BLaER1 (cell line): ENCODE measurements around the gene ASNS.
"Not testable (repeated sequence)": the region's sequence is repeated elsewhere in the genome, so short reads cannot be mapped to it uniquely, and the experiment has no call there.

Source experiments
- H3K27ac ChIP-seq: shearing (Covaris generic); formaldehyde crosslinking; 2 replicates; pipeline ENCODE4 v1.8.1; 2022
- H3K27me3 ChIP-seq: shearing (Covaris generic); formaldehyde crosslinking; 2 replicates; pipeline ENCODE4 v1.8.1; 2022
- H3K36me3 ChIP-seq: shearing (Covaris generic); formaldehyde crosslinking; 2 replicates; pipeline ENCODE4 v1.8.1; 2022
- H3K4me1 ChIP-seq: shearing (Covaris generic); formaldehyde crosslinking; 2 replicates; pipeline ENCODE4 v1.8.1; 2022
- H3K4me2 ChIP-seq: shearing (Covaris generic); formaldehyde crosslinking; 2 replicates; pipeline ENCODE4 v1.8.1; 2022
- H3K4me3 ChIP-seq: shearing (Covaris generic); formaldehyde crosslinking; 2 replicates; pipeline ENCODE4 v1.8.1; 2022
- H3K9ac ChIP-seq: shearing (Covaris generic); formaldehyde crosslinking; 2 replicates; pipeline ENCODE4 v1.8.1; 2022
- H3K9me3 ChIP-seq: shearing (Covaris generic); formaldehyde crosslinking; 2 replicates; pipeline ENCODE4 v1.8.1; 2022
- H4K20me1 ChIP-seq: shearing (Covaris generic); formaldehyde crosslinking; 2 replicates; pipeline ENCODE4 v1.8.1; 2022
- Cebpa-rat ChIP-seq: shearing (Covaris generic); IDR thresholded peaks from 2 replicates; pipeline ENCODE4 v1.8.1; 2022

Gene ASNS

DNA sequence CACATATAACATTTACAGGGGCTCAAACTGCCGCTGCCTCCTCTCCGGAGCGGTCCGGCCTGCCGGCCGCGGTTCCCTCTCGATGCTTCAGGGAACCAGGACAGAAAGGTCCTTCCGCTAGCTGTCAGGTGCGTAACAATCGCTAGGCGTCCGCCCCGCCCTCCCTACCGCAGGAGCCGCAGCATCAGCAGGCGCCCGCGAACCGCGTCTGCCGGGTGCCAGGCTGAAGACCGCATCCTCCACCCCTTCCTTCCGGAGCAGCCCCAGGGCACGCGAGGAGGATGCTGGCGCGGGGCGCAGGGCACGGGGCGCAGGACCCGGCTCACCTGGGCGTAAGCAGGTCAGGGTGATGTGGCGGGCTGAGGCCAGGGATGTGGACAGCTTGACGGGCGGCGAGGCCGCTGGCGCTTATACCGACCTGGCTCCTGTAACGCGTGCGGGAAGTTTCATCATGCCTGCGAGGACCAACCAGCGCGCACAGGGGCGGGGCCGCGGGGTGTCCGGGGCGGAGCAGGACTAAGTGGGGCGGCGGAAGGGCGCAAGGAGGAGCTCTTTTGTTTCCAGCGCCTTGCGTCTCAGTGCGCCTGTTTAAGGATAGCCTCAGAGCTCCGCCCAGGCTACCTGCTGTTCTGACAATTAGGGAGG, at the start of gene ASNS:
Gene ASNS (minus strand): TSS at position 384 of the 645 bp plus-strand sequence. CDS start 3,252 bp downstream, outside the sequence.
- peak within 1 kb of the TSS; percentile 87 for H3K4me2 ChIP-seq
- peak; percentile 75 for TF ChIP-seq Cebpa-rat
- peaks cover 20% of the 10 kb centered on the region for H3K36me3 ChIP-seq
- H3K9me3 ChIP-seq: no peaks in the 10 kb centered on the region
- peaks cover 19% of the 10 kb centered on the region for H3K4me1 ChIP-seq
- peak within 1 kb of the TSS; percentile 80 for H3K4me3 ChIP-seq
- peak within 1 kb of the TSS; percentile 90 for H3K27ac ChIP-seq
- H3K9ac ChIP-seq: peak within 1 kb of the TSS; percentile 86
- peaks cover 11% of the 10 kb centered on the region; the same call in 1 of the 2 replicates for H4K20me1 ChIP-seq
- H3K27me3 ChIP-seq: no peaks in the 10 kb centered on the region

GRCh38 chr7:97921254-97921653, 49.0 kb upstream of the ASNS start:
- not testable (repeated sequence) for H3K27ac ChIP-seq, H3K4me1 ChIP-seq, H3K4me2 ChIP-seq, H4K20me1 ChIP-seq, H3K4me3 ChIP-seq, H3K9ac ChIP-seq, H3K27me3 ChIP-seq, H3K9me3 ChIP-seq, H3K36me3 ChIP-seq

DNA sequence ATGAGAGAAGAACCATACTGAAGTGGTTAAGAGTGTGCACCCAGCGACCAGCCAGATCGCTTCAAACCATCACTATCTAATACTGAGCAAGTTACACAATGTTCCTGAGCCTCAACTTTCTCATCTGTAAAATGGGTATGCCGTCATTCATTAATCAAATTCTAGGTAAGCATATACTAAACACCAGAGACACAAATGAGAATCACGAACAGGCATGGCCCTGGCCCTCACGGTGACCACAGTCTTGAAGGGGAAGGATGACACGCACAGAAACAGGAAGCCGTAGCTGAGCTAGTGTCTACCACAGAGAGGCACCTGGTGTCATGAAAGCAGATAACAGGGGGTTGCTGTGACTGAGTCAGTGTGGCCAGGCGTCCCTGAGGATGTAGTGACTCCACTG, 43.1 kb upstream of the ASNS start:
- not testable (repeated sequence) for H3K4me1 ChIP-seq, H3K27me3 ChIP-seq, H3K4me2 ChIP-seq, H3K36me3 ChIP-seq, H4K20me1 ChIP-seq, H3K9me3 ChIP-seq, H3K27ac ChIP-seq, H3K9ac ChIP-seq, H3K4me3 ChIP-seq

- not testable (repeated sequence) for H3K36me3 ChIP-seq, H4K20me1 ChIP-seq, H3K9me3 ChIP-seq, H3K27ac ChIP-seq, H3K4me1 ChIP-seq, H3K9ac ChIP-seq, H3K4me2 ChIP-seq, H3K4me3 ChIP-seq, H3K27me3 ChIP-seq
These were observed 40.1 kb upstream of the ASNS start for GRCh38 chr7:97912294-97912693.

DNA sequence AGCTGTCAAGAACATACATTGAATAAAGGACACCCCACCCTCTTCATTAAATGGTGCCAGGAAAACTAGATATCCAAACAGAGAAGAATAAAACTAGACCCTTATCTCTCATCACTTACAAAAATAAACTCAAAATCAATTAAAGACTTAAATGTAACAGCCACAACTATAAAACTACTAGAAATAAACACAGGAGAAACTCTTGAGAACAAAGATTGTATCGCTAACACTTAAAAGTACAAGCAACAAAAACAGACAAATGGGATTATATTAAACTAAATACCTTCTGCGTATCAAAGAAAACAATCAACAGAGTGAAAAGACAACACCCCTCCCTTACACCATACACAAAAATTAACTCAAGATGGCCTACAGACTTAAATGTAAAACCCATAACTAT, 24.7 kb upstream of the ASNS start:
- not testable (repeated sequence) for H3K27me3 ChIP-seq, H3K36me3 ChIP-seq, H3K4me2 ChIP-seq, H3K9me3 ChIP-seq, H4K20me1 ChIP-seq, H3K4me3 ChIP-seq, H3K27ac ChIP-seq, H3K9ac ChIP-seq, H3K4me1 ChIP-seq

DNA sequence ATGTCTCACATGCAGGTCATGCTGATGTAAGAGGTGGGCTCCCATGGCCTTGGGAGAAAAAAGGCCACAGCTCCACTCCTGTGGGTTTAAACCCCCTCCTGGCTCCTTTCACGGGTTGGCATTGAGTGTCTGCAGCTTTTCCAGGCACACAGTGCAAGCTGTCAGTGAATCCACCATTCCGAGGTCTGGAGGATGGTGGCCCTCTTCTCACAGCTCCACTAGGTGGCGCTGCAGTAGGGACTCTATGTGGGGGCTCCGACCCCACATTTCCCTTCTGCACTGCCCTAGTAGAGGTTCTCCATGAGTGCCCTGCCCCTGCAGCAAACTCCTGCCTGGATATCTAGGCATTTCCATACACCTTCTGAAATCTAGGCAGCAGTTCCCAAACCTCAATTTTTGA, 19.5 kb upstream of the ASNS start:
- H3K4me3 ChIP-seq, H3K9ac ChIP-seq, H3K27ac ChIP-seq, H4K20me1 ChIP-seq, H3K36me3 ChIP-seq, H3K4me2 ChIP-seq, H3K27me3 ChIP-seq, H3K4me1 ChIP-seq: not testable (repeated sequence)
- peaks cover 13% of the 10 kb centered on the region for H3K9me3 ChIP-seq

- H3K4me3 ChIP-seq, H3K9ac ChIP-seq, H3K36me3 ChIP-seq, H3K9me3 ChIP-seq, H3K4me1 ChIP-seq, H3K4me2 ChIP-seq, H3K27me3 ChIP-seq, H4K20me1 ChIP-seq, H3K27ac ChIP-seq: not testable (repeated sequence)
These were observed 7.3 kb upstream of the ASNS start for GRCh38 chr7:97879527-97879926.

- H4K20me1 ChIP-seq, H3K9ac ChIP-seq, H3K27ac ChIP-seq, H3K4me3 ChIP-seq, H3K4me2 ChIP-seq, H3K9me3 ChIP-seq, H3K27me3 ChIP-seq, H3K36me3 ChIP-seq: not testable (repeated sequence)
- peaks cover 20% of the 10 kb centered on the region for H3K4me1 ChIP-seq
These were observed 2.7 kb upstream of the ASNS start for GRCh38 chr7:97874894-97875293.

DNA sequence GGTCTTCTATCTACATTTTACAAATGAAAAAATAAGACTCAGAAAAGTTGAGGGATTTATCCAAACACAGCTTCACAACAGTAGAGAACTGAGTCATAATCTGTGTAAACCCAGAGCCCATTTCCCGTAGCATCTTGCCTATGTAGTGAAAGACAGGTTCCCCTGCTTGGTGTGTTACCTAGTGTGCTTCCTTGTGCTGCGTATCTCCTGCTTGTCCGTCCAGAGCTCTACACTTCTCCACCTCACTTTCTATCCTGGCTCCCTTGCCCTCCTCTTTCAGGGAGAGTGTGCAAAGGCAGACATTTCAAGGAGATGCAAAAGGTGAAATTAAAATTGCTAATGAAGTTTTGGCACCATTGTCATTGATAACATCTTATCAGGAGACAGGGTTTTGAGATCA, 1.4 kb upstream of the ASNS start:
- H3K27me3 ChIP-seq: no peaks in the 10 kb centered on the region
- no peaks in the 10 kb centered on the region for H3K9me3 ChIP-seq
- H3K4me3 ChIP-seq: no peak overlapping the region
- H3K27ac ChIP-seq: no peak overlapping the region
- peaks cover 19% of the 10 kb centered on the region for H3K4me1 ChIP-seq
- peaks cover 11% of the 10 kb centered on the region; the same call in 1 of the 2 replicates for H4K20me1 ChIP-seq
- no peak overlapping the region for H3K9ac ChIP-seq
- no peak for TF ChIP-seq Cebpa-rat
- H3K4me2 ChIP-seq: no peak overlapping the region
- H3K36me3 ChIP-seq: peaks cover 10% of the 10 kb centered on the region

- peak overlapping the region; percentile 90 for H3K27ac ChIP-seq
- peak overlapping the region; percentile 86 for H3K9ac ChIP-seq
- peaks cover 25% of the 10 kb centered on the region for H3K36me3 ChIP-seq
- TF ChIP-seq Cebpa-rat: no peak
- peak overlapping the region; percentile 87 for H3K4me2 ChIP-seq
- H3K9me3 ChIP-seq: no peaks in the 10 kb centered on the region
- peaks cover 11% of the 10 kb centered on the region; the same call in 1 of the 2 replicates for H4K20me1 ChIP-seq
- H3K4me1 ChIP-seq: peaks cover 19% of the 10 kb centered on the region
- H3K27me3 ChIP-seq: no peaks in the 10 kb centered on the region
- H3K4me3 ChIP-seq: peak overlapping the region; percentile 80
These were observed 566 bp downstream of the ASNS start for GRCh38 chr7:97871659-97872024.

DNA sequence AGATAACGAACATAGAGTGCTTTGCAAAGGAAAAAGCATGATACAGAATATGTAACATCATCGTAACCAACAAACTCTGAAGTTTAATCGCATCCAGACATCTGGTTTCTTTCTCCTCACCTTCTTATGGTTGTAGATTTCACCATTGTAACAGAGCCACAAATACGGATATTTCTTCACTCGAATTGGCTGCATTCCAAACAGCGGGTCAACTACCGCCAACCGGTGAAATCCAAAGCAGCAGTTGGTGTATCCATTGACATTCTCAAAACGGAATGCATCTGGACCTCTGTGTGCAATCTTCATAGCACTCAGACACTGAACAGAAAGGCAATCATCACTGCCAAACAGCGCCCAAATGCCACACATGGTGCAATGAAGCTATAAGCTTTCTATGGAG, 3.4 kb downstream of the ASNS start:
- Histone ChIP-seq H4K20me1 (peaks cover 11% of the 10 kb centered on the region; the same call in 1 of the 2 replicates), H3K36me3 (peaks cover 54% of the 10 kb centered on the region), H3K27me3 (no peaks in the 10 kb centered on the region), H3K27ac (no peak overlapping the region), H3K4me1 (peaks cover 19% of the 10 kb centered on the region), H3K9me3 (no peaks in the 10 kb centered on the region), H3K9ac (no peak overlapping the region), H3K4me3 (no peak overlapping the region), H3K4me2 (no peak overlapping the region)
- TF ChIP-seq Cebpa-rat: no peak
